Breast epithelium (tissue), 4 donors: ENCODE data around the gene NUPR2. TPM values are rescaled to one million over a fixed set of nuclear protein-coding genes. Genes with fewer than 3 reads are reported as not detected.
"Not testable (repeated sequence)": the region's sequence is repeated elsewhere in the genome, so short reads cannot be mapped to it uniquely, and the experiment has no call there.

ENCODE experiments used
- DNase-seq, 2 donors: peaks; one replicate each; pipeline ENCODE4 v3.0.0-alpha.2; 2019; ENCODE audit warnings: low spot score in 2 of 2
- H3K27ac ChIP-seq, 2 donors: fragments of 200-600 bp; sonication (generic) in 1 of 2; one replicate each; pipeline ENCODE4 v1.5.1; 2016 to 2019; ENCODE audit warnings: mild to moderate bottlenecking in 1 of 2
- H3K27me3 ChIP-seq, 2 donors: fragments of 200-600 bp; sonication (generic) in 1 of 2; one replicate each; pipeline versions ENCODE4 v1.5.1 to v1.6.0; 2017 to 2019; ENCODE audit warnings: control low read depth in 1 of 2, mild to moderate bottlenecking in 1 of 2
- H3K36me3 ChIP-seq: fragments of 200-600 bp; one replicate; pipeline ENCODE4 v1.5.1; 2019
- H3K4me1 ChIP-seq, 2 donors: fragments of 200-600 bp; sonication (generic); one replicate each; pipeline ENCODE4 v1.5.1; 2016 to 2019; ENCODE audit warnings: control low read depth in 1 of 2
- H3K4me3 ChIP-seq, 3 donors: fragments of 200-600 bp; sonication (generic); 1 replicate in 2 of 3; 2 replicates in 1 of 3; pipeline ENCODE4 v1.5.1; 2016 to 2019; ENCODE audit warnings: mild to moderate bottlenecking in 3 of 3, moderate library complexity in 2 of 3
- H3K9me3 ChIP-seq, 2 donors: fragments of 200-600 bp; sonication (generic) in 1 of 2; one replicate each; pipeline ENCODE4 v1.5.1; 2016 to 2019; ENCODE audit warnings: control low read depth in 1 of 2
- CTCF ChIP-seq, 3 donors: fragments of 450-650 bp; IDR thresholded peaks; one replicate each; pipeline ENCODE4 v1.5.1; 2016 to 2017; ENCODE audit warnings: antibody characterized with exemption in 3 of 3, mild to moderate bottlenecking in 3 of 3, moderate library complexity in 3 of 3
- POLR2A ChIP-seq: fragments of 450-650 bp; IDR thresholded peaks from one replicate; pipeline ENCODE4 v1.6.1; 2016; ENCODE audit warnings: antibody characterized with exemption, mild to moderate bottlenecking, moderate library complexity
- POLR2AphosphoS5 ChIP-seq, 3 donors: sonication (generic); formaldehyde crosslinking; IDR thresholded peaks; one replicate each; pipeline ENCODE4 v1.6.1; 2017; ENCODE audit warnings: antibody characterized with exemption in 3 of 3
- intact Hi-C: fragments of 100-400 bp; cut with DNase I; formaldehyde crosslinking; loops from one replicate; pipeline ENCODE4 v1.15.1; 2023; ENCODE audit warnings: low total_unique reads
- total RNA-seq, 3 donors: library from RNA; depleted of rRNA; stranded (reverse); fragments of >200 nt; gene quantifications; one replicate each; pipeline ENCODE4 v1.1.0, GENCODE V29; 2016

NUPR2 gene
- total RNA-seq, 3 donors from 2014 or later, result 5.2 to 10.1 TPM; not detected in 1

DNA sequence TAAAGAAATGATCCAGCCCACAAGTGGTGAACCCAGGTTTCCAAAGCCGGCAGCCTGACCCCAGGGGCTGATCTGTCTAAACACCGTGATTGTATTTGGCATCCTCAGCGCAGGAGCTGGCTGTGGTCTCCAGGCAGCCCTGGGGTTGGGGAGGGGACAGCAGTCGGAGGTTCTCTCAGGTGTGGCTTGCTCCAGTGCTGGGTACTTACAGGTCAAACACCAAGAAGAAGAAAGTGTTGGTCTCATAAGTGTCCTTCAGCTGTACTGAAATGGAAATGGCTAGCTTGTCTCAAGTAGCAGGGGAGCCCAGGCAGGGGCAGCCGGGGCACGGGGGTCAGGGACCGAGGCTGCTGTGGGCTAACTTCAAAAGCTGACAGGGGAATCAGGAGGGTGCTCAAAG is 29.5 kb downstream of the NUPR2 start:
- TF ChIP-seq POLR2A (no peak), POLR2AphosphoS5 (IDR thresholded peaks at IDR 0.05) (no peak), CTCF (IDR thresholded peaks at IDR 0.05) (no peak)
- Histone ChIP-seq H3K9me3 (no peaks in the 10 kb centered on the region), H3K27ac (no peak overlapping the region), H3K36me3 (no peaks in the 10 kb centered on the region), H3K4me3 (no peak overlapping the region), H3K27me3 (no peaks in the 10 kb centered on the region), H3K4me1 (no peaks in the 10 kb centered on the region)
- intact Hi-C loops, result no loop called here
- no peak for DNase-seq

DNA sequence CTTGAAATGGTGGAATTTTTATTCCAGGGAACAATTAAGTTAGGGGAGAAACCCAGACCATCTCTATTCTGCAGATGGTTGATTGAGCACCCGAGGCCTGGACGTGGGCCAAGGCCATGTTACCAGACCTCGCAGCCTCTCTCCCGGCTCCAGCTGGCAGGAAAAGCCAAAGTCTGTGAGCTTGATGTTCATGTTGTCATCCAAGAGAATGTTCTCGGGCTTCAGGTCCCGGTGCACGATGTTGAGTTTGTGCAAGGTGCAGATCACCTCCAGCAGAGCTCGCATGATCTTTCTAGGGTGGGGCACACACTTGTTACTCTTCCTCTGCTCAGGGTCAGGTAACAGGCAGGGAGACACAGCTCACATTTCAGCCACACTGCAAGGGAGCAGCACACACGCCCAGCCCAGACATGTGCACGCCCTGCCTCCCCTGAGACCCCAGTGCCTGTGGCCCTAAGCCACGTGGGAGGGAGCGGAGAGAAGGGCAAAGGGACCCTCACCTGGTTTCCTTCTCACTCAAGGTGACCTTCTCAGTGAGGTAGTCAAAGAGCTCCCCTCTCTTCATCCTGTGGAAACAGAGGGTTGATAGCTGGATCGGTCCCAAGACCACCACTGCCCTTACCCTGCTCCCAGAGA is 32.9 kb downstream of the NUPR2 start:
- Histone ChIP-seq H3K27me3 (no peaks in the 10 kb centered on the region), H3K27ac (no peak overlapping the region), H3K36me3 (no peaks in the 10 kb centered on the region), H3K9me3 (no peaks in the 10 kb centered on the region), H3K4me3 (no peak overlapping the region), H3K4me1 (peaks cover 7 to 22% of the 10 kb centered on the region in 2 donors)
- no peak for TF ChIP-seq POLR2A
- no peak for TF ChIP-seq POLR2AphosphoS5 (IDR thresholded peaks at IDR 0.05)
- no peak for TF ChIP-seq CTCF (IDR thresholded peaks at IDR 0.05)
- intact Hi-C loops, result no loop called here
- DNase-seq, result no peak

GRCh38 chr7:56081626-56082340 is 34.4 kb downstream of the NUPR2 start:
- Histone ChIP-seq H3K27me3 (no peaks in the 10 kb centered on the region), H3K27ac (peak overlapping the region in 1 of 2 donors; percentile 92), H3K9me3 (no peaks in the 10 kb centered on the region), H3K36me3 (no peaks in the 10 kb centered on the region), H3K4me1 (peaks cover 7 to 22% of the 10 kb centered on the region in 2 donors), H3K4me3 (no peak overlapping the region)
- DNase-seq, result no peak
- TF ChIP-seq POLR2A, result no peak
- no peak for TF ChIP-seq CTCF (IDR thresholded peaks at IDR 0.05)
- no peak for TF ChIP-seq POLR2AphosphoS5 (IDR thresholded peaks at IDR 0.05)
- intact Hi-C loops, result no loop called here

GRCh38 chr7:56080726-56081435 is 35.3 kb downstream of the NUPR2 start:
- H3K27me3 ChIP-seq, H3K9me3 ChIP-seq, H3K4me3 ChIP-seq, DNase-seq, H3K36me3 ChIP-seq, intact Hi-C loops: not testable (repeated sequence)
- peaks cover 7 to 22% of the 10 kb centered on the region in 2 donors for H3K4me1 ChIP-seq
- peak overlapping the region; percentile 72 to 92 for H3K27ac ChIP-seq

DNA sequence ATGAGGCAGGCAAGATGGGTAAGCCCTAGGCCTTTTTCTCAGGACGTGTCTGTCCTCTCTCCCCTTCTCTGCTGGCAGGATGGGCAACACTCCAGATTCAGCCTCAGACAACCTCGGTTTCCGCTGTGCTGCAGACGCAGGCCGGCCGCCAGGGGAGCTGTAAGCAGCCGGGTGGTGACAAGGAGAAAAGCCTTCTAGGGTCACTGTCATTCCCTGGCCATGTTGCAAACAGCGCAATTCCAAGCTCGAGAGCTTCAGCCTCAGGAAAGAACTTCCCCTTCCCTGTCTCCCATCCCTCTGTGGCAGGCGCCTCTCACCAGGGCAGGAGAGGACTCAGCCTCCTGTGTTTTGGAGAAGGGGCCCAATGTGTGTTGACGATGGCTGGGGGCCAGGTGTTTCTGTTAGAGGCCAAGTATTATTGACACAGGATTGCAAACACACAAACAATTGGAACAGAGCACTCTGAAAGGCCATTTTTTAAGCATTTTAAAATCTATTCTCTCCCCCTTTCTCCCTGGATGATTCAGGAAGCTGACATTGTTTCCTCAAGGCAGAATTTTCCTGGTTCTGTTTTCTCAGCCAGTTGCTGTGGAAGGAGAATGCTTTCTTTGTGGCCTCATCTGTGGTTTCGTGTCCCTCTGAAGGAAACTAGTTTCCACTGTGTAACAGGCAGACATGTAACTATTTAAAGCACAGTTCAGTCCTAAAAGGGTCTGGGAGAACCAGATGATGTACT is 36.6 kb downstream of the NUPR2 start:
- DNase-seq, result peak; percentile 86 to 87
- Histone ChIP-seq H3K4me3 (peak overlapping the region in 2 of 3 donors; percentile 1 to 17), H3K36me3 (no peaks in the 10 kb centered on the region), H3K27me3 (no peaks in the 10 kb centered on the region), H3K4me1 (peaks cover 7 to 22% of the 10 kb centered on the region in 2 donors), H3K9me3 (no peaks in the 10 kb centered on the region), H3K27ac (peak overlapping the region; percentile 92)
- TF ChIP-seq POLR2AphosphoS5 (IDR thresholded peaks at IDR 0.05) (peak in 2 of 3 donors; percentile 26 to 55), CTCF (IDR thresholded peaks at IDR 0.05) (peak; percentile 73 to 84 (median 82)), POLR2A (no peak)
- intact Hi-C loops, result no loop called here
